CD4-positive, alpha-beta T cell treated with Interleukin-12 subunit alpha and Interleukin-12 subunit beta, for 1 hour (primary cell): ENCODE data around the gene FECH.
"Not testable (repeated sequence)": the region's sequence is repeated elsewhere in the genome, so short reads cannot be mapped to it uniquely, and the experiment has no call there.

Experiments used
- DNase-seq: peaks from one replicate; pipeline ENCODE4 v3.0.0-alpha.2; 2020

The FECH gene

DNA sequence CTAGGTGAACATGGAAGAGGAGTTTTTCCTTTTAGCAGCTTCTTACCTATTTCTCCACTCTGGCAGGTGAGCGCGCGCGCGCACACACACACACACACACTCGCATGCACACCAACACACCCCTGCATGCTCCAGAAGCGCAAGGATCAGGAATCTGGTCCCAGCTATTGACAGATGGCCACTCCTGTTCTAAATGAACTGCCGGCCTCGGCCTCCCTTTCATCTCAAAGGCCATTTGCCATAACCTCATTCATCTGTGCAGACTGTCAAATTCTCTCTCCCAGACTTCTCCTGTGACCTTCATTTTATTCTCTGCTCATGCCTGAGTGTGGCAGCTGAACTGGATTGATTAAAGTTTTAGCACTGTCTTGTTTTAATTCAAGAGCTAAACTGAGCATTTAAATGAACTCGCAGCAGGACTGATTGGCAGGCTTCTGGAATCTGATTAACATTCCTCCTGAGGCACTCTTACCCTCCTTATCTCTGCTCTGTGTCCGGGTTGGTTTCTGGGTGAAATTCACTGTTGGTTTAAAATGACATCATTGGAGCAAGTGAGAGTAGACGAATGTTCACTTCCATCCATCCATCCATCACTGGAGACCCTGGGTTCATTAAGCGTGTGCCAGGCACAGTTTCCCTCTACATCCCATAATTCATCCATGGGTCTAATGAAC is 58.8 kb downstream of the FECH start:
- no peak for DNase-seq

DNA sequence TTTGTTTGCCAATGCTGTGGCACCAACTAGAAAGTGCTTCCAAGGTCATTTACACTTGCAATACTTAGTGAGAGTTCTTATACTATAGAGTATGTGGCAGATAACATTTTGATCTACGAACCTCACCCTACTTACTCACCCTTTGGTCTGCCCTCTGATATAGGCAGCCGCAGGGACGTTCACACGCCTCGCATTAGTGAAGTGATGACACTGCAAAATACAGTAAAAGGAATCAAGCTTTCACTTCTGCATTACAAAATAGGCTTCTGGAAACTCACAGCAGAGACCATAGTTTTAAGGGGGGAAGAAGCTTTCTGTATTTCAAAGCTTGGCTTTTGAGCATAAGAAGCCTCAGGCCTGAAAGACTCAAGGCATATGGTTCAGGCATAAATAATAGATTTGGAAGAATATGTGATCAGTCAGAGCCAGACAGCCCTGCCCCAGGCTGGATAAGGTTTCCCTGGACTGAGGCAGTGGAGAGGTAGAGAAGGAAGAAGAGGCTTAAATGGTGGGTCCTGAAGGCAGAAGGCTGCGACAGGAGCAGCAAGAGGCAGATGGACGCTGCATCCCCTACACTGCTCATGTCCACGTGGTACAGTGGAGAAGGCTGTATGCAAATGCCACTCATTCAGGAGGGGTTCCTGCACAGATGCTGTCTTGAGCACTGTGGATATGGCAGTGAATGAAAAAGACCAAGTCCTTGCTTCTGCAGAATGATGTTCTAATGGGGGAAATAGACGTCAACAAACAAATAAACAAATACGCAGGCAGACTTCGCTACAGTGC is 63.1 kb downstream of the FECH start:
- DNase-seq: no peak

DNA sequence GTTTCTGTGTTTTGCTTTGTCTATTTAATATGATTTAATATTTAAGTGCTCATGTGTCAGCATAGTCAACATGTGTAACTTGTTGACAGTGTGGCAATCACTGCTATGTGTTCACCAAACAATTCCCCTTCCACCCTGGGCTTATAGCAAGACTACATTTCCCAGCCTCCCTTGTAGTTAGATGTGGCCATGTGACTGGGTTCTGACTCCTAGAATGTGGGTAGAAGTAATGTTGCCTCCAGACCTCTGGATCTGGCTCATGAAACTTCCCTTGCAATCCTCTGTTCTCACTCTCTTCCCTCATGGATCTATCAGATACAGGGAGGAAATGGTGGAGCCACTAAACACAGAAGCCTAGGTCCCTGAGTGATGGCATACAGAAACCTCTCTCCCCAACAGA is 64.2 kb downstream of the FECH start:
- not testable (repeated sequence) for DNase-seq

DNA sequence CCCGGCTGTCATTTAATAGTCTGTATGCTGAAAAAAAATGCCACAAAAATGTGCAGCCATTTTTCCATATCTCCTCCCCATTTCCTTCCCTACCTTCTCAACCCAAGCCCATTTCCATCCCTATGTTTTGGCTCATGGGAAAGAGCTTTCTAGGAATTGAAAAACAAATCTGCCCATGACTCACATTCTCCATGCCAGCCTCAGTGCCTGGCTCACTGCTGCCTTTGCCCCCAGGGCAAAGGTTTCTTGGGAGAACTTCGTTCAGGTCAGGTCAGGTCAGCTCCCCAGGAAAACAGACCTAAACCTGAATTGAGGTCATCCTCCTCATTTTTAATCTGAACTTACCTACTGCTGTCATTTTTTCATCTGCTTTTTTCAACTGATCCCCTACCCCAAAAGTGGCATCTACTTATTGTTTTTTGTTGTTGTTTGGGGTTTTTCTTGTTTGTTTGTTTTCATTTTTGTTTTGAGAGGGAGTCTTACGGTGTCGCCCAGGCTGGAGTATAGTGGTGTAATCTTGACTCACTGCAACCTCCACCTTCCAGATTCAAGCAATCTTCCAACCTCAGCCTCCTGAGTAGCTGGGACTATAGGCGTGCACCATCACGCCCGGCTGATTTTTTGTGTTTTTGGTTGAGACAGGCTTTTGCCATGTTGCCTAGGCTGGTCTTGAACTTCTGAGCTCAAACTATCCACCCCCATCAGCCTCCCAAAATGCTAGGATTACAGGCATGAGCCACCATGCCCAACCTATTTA is 66.7 kb downstream of the FECH start:
- DNase-seq: no peak

DNA sequence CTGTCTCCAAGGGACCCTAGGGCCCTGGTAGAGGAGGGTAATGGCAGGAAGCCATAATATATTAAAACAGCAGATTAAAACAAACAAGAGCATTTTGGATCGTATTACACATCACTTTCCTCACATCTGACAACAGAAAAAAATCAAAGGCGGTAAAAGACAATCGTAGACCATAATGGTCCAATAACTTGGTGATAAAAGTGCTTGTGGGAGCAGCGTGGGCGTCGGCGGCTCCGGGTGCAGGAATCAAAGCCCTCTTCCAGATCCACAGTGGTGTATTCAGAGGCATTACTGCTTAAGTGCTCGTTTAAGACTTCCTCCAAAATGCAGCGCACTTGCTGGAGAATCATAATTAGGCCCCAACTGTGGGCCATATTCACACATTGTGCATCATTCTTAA is 68.0 kb downstream of the FECH start:
- DNase-seq: no peak

DNA sequence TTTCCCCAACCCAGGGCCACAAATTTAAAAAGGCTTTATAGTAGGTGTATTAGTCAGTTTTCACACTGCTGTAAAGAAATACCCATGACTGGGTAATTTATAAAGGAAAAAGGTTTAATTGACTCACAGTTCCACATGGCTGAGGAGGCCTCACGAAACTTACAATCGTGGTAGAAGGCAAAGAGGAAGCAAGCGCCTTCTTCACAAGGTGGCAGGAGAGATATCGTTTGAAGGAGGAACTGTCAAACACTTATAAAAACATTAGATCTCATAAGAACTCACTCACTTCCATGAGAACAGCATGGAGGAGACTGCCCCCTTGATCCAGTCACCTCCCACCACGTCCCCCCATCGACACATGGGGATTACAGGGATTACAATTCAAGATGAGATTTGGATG is 70.4 kb downstream of the FECH start:
- DNase-seq: no peak

DNA sequence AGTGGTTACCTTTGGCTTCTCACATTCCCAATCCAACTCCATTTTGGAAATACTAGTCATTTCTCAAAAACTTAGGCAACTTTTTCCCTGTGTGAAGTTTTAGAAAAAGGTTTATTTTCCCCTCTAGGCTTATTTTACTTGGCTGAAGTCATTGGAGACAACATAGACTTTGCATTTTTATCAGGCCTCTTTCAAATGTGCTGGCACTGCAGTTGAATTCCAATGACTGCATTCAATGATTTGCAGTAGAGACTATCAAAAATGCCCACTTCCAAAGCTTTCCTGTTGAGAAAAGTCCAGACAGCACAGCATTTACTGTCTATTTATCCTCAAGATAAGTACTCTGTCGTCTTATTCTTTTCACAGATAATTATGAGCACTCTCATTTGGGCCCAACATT is 81.3 kb downstream of the FECH start:
- no peak for DNase-seq

DNA sequence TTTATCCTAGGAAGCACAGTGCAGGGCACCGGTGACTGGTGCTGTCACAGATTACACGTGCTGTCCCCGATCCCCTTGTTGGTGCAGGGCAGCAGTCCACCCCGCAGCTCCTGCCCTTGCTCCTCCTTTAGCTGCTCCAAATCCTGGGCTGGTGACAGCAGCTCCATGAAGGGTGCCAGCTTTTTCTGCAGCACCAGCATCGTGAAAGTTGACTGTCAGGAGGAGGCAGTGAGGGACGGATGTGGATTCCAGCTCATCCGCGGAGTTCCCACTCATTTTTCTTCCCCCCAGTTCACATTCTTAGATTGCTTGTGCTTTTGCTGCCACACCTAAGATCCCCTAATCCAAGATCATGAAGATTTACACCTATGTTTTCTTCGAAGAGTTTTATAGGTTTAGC is 83.9 kb downstream of the FECH start:
- DNase-seq: no peak

DNA sequence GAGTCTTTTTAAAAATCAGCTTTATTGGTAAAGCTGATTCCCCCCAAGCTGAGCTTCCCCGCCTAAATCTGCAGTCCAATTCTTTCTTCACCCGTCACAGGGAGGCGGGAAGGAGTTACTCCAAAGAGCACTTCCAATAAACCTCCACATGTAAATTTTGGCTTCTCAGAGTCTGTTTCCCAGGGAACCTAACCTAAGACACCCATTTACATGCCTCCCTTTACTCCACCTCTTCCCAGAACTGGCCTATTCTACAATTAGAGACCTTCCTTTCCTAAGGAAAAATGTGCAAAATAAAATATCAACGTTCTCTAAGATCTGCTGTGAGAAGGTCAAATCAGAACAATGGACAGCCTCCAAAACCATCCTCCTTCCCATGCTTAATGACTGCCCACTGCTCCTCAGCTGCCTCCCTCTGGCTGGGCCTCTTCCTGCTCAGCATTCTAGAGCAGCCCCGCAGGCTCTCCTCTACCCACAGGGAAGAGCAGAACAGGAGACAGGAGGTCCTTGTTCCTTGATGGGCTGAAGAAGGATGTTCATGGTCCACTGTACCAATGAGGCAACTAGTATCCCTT is 87.7 kb downstream of the FECH start:
- no peak for DNase-seq
